Measurements from ENCODE around the gene PDCL2. TPM values are rescaled to one million over a fixed set of nuclear protein-coding genes. Genes with fewer than 3 reads are reported as not detected.

The PDCL2 gene
- polyA plus RNA-seq, 3 donors: not detected

Other genes with a start within 250 kb of the PDCL2 start
- gene SRD5A3, start 246.0 kb downstream of the PDCL2 start, polyA plus RNA-seq: 10 to 100 TPM in 1 of 3 donors, 1 to 10 TPM in 2; 6.9 to 11.2 (median 7.4) TPM
- gene TMEM165, start 196.3 kb downstream of the PDCL2 start, polyA plus RNA-seq: 10 to 100 TPM; 26.4 to 92.9 (median 61.5) TPM
- gene CLOCK, start 45.3 kb downstream of the PDCL2 start, polyA plus RNA-seq: 10 to 100 TPM in 1 of 3 donors, 1 to 10 TPM in 2; 2.9 to 10.1 (median 8.2) TPM
- under 1 TPM in 1 of 3 donors, not detected in 2; 0.36 TPM for gene NMU, start 44.1 kb upstream of the PDCL2 start, polyA plus RNA-seq
- 1 to 10 TPM in 1 of 3 donors, under 1 TPM in 2; 0.07 to 1.9 (median 0.33) TPM for gene EXOC1L, start 227.5 kb upstream of the PDCL2 start, polyA plus RNA-seq